Right atrium auricular region (tissue), 2 donors: ENCODE data around the gene FAM184A. TPM values are rescaled to one million over a fixed set of nuclear protein-coding genes. Genes with fewer than 3 reads are reported as not detected.

Experiments
- DNase-seq: peaks from one replicate; pipeline ENCODE4 v3.0.0-alpha.2; 2019; ENCODE audit warnings: low spot score
- H3K27ac ChIP-seq, 2 donors: fragments of 200-600 bp; sonication (generic); 1 replicate in 1 of 2; 2 replicates in 1 of 2; pipeline ENCODE4 v1.5.1; 2016 to 2019
- H3K27me3 ChIP-seq, 2 donors: fragments of 200-600 bp; sonication (generic); one replicate each; pipeline versions ENCODE4 v1.5.1 to v1.6.0; 2017 to 2019
- H3K36me3 ChIP-seq: fragments of 200-600 bp; sonication (generic); one replicate; pipeline ENCODE4 v1.5.1; 2016
- H3K4me1 ChIP-seq, 2 donors: fragments of 200-600 bp; sonication (generic); one replicate each; pipeline versions ENCODE4 v1.5.1 to v1.6.0; 2017 to 2019
- H3K4me3 ChIP-seq, 2 donors: fragments of 200-600 bp; sonication (generic); 1 replicate in 1 of 2; 2 replicates in 1 of 2; pipeline ENCODE4 v1.5.1; 2017 to 2019; ENCODE audit warnings: mild to moderate bottlenecking in 1 of 2, moderate library complexity in 1 of 2
- H3K9me3 ChIP-seq, 2 donors: fragments of 200-600 bp; sonication (generic); one replicate each; pipeline ENCODE4 v1.5.1; 2019
- CTCF ChIP-seq, 2 donors: fragments of 200-600 bp; sonication (generic); IDR thresholded peaks; one replicate each; pipeline ENCODE4 v1.5.1; 2019; ENCODE audit warnings: antibody characterized with exemption in 2 of 2
- microRNA counts, 2 donors: library from miRNA; unstranded; fragments of <30 nt; microRNA quantifications; one replicate each; lab custom pipeline; 2016 to 2017
- microRNA-seq, 2 donors: library from miRNA; unstranded; fragments of <30 nt; microRNA quantifications; one replicate each; pipeline ENCODE4, GENCODE V29; 2016 to 2017; ENCODE audit warnings: borderline number of aligned reads in 2 of 2, borderline replicate concordance in 1 of 2
- total RNA-seq, 2 donors: library from RNA; depleted of rRNA; stranded (reverse); fragments of >200 nt; gene quantifications; one replicate each; pipeline ENCODE4 v1.1.0, GENCODE V29; 2016

Gene FAM184A
- total RNA-seq, 2 donors from 2014 or later = 1.3 to 2.2 TPM

- no peaks in the 10 kb centered on the region for H3K4me1 ChIP-seq
- no peak overlapping the region for H3K4me3 ChIP-seq
- no peaks in the 10 kb centered on the region for H3K27me3 ChIP-seq
- H3K27ac ChIP-seq = no peak overlapping the region
- TF ChIP-seq CTCF (IDR thresholded peaks at IDR 0.05) = no peak
- peaks cover 41% of the 10 kb centered on the region for H3K36me3 ChIP-seq
- DNase-seq = no peak
- no peaks in the 10 kb centered on the region for H3K9me3 ChIP-seq
Observed at GRCh38 chr6:118914598-118914997, 163.9 kb downstream of the FAM184A start.

GRCh38 chr6:118913161-118913560 is 165.3 kb downstream of the FAM184A start:
- peaks cover 38% of the 10 kb centered on the region for H3K36me3 ChIP-seq
- TF ChIP-seq CTCF (IDR thresholded peaks at IDR 0.05) = no peak

GRCh38 chr6:118912646-118913045 is 165.8 kb downstream of the FAM184A start:
- H3K4me3 ChIP-seq = no peak overlapping the region
- no peaks in the 10 kb centered on the region for H3K27me3 ChIP-seq
- no peaks in the 10 kb centered on the region for H3K4me1 ChIP-seq
- TF ChIP-seq CTCF (IDR thresholded peaks at IDR 0.05) = no peak
- H3K9me3 ChIP-seq = no peaks in the 10 kb centered on the region
- no peak overlapping the region for H3K27ac ChIP-seq
- no peak for DNase-seq
- H3K36me3 ChIP-seq = peaks cover 43% of the 10 kb centered on the region

More at GRCh38 chr6:118913161-118913560, 165.3 kb downstream of the FAM184A start:
- Histone ChIP-seq H3K4me1 (no peaks in the 10 kb centered on the region), H3K27me3 (no peaks in the 10 kb centered on the region), H3K4me3 (no peak overlapping the region), H3K9me3 (no peaks in the 10 kb centered on the region), H3K27ac (no peak overlapping the region)
- DNase-seq = no peak

MicroRNA genes within 50 kb of the gene (microRNA counts, 767-probe panel; counts per million panel counts)
- microRNA hsa-miR-548b-3p (lab: Ali Mortazavi, UCI) (0 to 31.0 counts per million in 2 donors), microRNA hsa-miR-548b-5p (lab: Ali Mortazavi, UCI) (0 to 31.0 counts per million in 2 donors)

Small RNA genes within 50 kb of the gene (microRNA-seq; reads per million reads assigned to microRNA genes)
- gene MIR548B = 0 reads per million in 2 donors

Other genes with a start within 250 kb of the FAM184A start
- gene ASF1A, start 184.5 kb downstream of the FAM184A start, total RNA-seq = 10 to 100 TPM in 1 of 2 donors, 1 to 10 TPM in 1; 9.2 to 16.1 TPM
- gene MCM9, start 143.5 kb downstream of the FAM184A start, total RNA-seq = 1 to 10 TPM; 5.7 to 7.9 TPM